PC-3 (cell line): Measurements from ENCODE around the gene TTC33. TPM values are rescaled to one million over a fixed set of nuclear protein-coding genes. Genes with fewer than 3 reads are reported as not detected.

Experiments
- ATAC-seq: fragments of 200-7000 bp; cut with Tn5 transposase; 2 replicates; pipeline ENCODE4 v1.9.1; 2020; ENCODE audit warnings: mild to moderate bottlenecking, moderate library complexity
- BruUV-seq: library from RNA; stranded (reverse); fragments of 400-500 nt; replicated peaks from 2 replicates; lab custom pipeline; 2021; lab: Mats Ljungman, UMichigan
- CTCF ChIA-PET: fragments of 300-600 bp; sonication (Branson Sonifier 250); formaldehyde crosslinking; loops from one replicate; lab custom pipeline; 2022; ENCODE audit warnings: antibody characterized with exemption; lab: Charles Lee
- POLR2A ChIA-PET: fragments of 300-600 bp; sonication (Branson Sonifier 250); formaldehyde crosslinking; loops from one replicate; lab custom pipeline; 2022; ENCODE audit warnings: antibody characterized with exemption; ENCODE audit not compliant: unreplicated experiment; lab: Charles Lee
- DNase-seq: peaks from one replicate; pipeline ENCODE4 v3.0.0-alpha.2; 2015
- H2AFZ ChIP-seq: fragments of 300-600 bp; sonication (generic); 2 replicates; pipeline ENCODE4 v1.6.0; 2016; ENCODE audit warnings: antibody characterized with exemption, low read length
- H3F3A ChIP-seq: fragments of 300-600 bp; sonication (generic); one replicate; pipeline ENCODE4 v1.6.0; 2017; ENCODE audit warnings: antibody characterized with exemption, low read length, control low read depth, mild to moderate bottlenecking; ENCODE audit not compliant: unreplicated experiment
- H3K27ac ChIP-seq: fragments of 300-600 bp; sonication (generic); 2 replicates; pipeline ENCODE4 v1.5.1; 2016; ENCODE audit warnings: mild to moderate bottlenecking, low read length
- H3K27me3 ChIP-seq: fragments of 300-600 bp; sonication (generic); 2 replicates; pipeline ENCODE4 v1.6.1; 2016; ENCODE audit warnings: low read length, mixed read lengths
- H3K36me3 ChIP-seq: fragments of 300-600 bp; sonication (generic); 2 replicates; pipeline ENCODE4 v1.6.1; 2016; ENCODE audit warnings: low read depth, mixed run types, low read length, mixed read lengths
- H3K4me1 ChIP-seq: fragments of 300-600 bp; sonication (generic); 2 replicates; pipeline ENCODE4 v1.5.1; 2016; ENCODE audit warnings: low read length; ENCODE audit not compliant: insufficient read depth
- H3K4me2 ChIP-seq: fragments of 300-600 bp; sonication (generic); 2 replicates; pipeline ENCODE4 v1.6.0; 2016; ENCODE audit warnings: low read length
- H3K4me3 ChIP-seq: fragments of 300-600 bp; sonication (generic); 2 replicates; pipeline ENCODE4 v1.5.1; 2016; ENCODE audit warnings: mild to moderate bottlenecking, low read length, mixed read lengths
- H3K79me2 ChIP-seq: fragments of 300-600 bp; sonication (generic); 2 replicates; pipeline ENCODE4 v1.6.1; 2017; ENCODE audit warnings: low read length, mixed read lengths
- H3K9ac ChIP-seq: fragments of 300-600 bp; sonication (generic); 2 replicates; pipeline ENCODE4 v1.6.0; 2016; ENCODE audit warnings: mild to moderate bottlenecking, low read length
- H3K9me2 ChIP-seq: fragments of 300-600 bp; sonication (generic); replicated peaks from 2 replicates; pipeline ENCODE4 v1.6.1; 2016; ENCODE audit warnings: mixed run types, low read length, mixed read lengths
- H3K9me3 ChIP-seq: fragments of 300-600 bp; sonication (generic); 2 replicates; pipeline ENCODE4 v1.6.1; 2016; ENCODE audit warnings: low read length, mixed read lengths
- H4K20me1 ChIP-seq: fragments of 300-600 bp; sonication (generic); 2 replicates; pipeline ENCODE4 v1.6.1; 2016; ENCODE audit warnings: low read length, mixed read lengths
- EZH2 ChIP-seq: fragments of 300-600 bp; sonication (generic); IDR thresholded peaks from one replicate; pipeline ENCODE4 v1.6.1; 2017; ENCODE audit warnings: antibody characterized with exemption, mild to moderate bottlenecking, low read length; ENCODE audit not compliant: unreplicated experiment
- EZH2phosphoT487 ChIP-seq: fragments of 300-600 bp; sonication (generic); IDR thresholded peaks from 2 replicates; pipeline ENCODE4 v1.6.1; 2018; ENCODE audit warnings: mild to moderate bottlenecking, antibody characterized with exemption, low read length, borderline replicate concordance
- intact Hi-C: fragments of 100-400 bp; cut with micrococcal nuclease; formaldehyde crosslinking; loops from 2 replicates; pipeline ENCODE4 v1.9.0; 2023
- total RNA-seq: library from RNA; depleted of rRNA; stranded (reverse); fragments of >200 nt; gene quantifications from 2 replicates; pipeline ENCODE4 v1.2.3, GENCODE V29; 2014
- TF ChIP-seq, protein P1 (sequence below): fragments of 300-600 bp; sonication (generic); conservative IDR thresholded peaks from 2 replicates; pipeline ENCODE4 v1.5.1; 2017; ENCODE audit warnings: antibody characterized with exemption, low read depth, mild to moderate bottlenecking, low read length

Gene TTC33
- total RNA-seq, 1 experiment from 2014 or later: 9.0 TPM

DNA sequence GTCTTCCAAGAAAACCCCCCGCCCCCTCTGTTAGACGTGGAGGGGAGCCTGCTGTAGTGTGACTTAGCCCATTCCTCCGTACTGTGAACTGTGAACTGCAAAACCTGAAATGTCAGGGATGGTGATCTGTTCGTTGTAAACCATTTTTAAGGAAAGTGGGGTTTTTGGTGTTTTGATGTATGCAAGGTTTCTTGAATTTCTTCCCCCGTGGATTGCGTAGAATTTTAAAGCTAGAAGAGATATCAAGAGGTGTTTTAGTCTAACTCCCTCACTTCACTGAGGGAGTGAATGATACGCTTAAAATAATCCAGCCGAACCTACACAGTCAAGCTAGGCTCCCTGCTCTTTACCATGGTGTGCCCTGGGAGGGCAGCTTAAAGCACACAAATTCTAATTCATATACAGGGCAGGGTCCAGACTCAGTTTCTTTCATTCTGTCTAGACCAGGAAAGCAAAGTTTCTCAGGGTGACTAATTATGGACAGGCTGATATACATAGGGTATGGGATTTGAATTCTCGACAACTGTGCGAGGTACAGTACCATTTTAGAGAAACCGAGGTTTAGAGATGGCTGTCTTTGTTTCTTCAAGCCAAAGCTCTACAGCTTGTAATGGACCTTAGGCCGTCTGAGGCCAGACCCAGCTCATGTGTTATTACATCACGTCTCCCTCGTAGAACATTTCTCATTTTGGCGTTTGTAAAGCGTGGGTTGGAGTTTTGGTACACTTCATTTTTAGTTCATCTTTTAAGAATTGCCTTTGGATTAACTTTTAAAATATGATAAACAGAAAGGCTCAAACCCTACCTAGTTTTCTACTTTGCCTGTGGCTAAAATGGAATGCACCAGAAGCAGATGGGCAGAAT, 73.4 kb downstream of the TTC33 start:
- Histone ChIP-seq H4K20me1 (peaks cover 9% of the 10 kb centered on the region), H3K9me3 (no peaks in the 10 kb centered on the region), H3F3A (no peaks in the 10 kb centered on the region), H3K9me2 (no peaks in the 10 kb centered on the region), H3K27ac (no peak overlapping the region), H3K79me2 (peaks cover 82% of the 10 kb centered on the region), H3K9ac (no peak overlapping the region; the same call in 1 of the 2 replicates), H3K4me2 (peak overlapping the region; percentile 79), H3K4me3 (peak overlapping the region; percentile 62), H3K4me1 (peaks cover 49% of the 10 kb centered on the region), H2AFZ (no peak overlapping the region), H3K27me3 (no peaks in the 10 kb centered on the region), H3K36me3 (peaks cover 11% of the 10 kb centered on the region)
- ChIA-PET CTCF (no interaction called here), POLR2A (interaction anchor here (0.5 kb wide), 2 partner anchors 67 to 130 kb away, joined by 3 to 4 read pairs; no protein-coding TSS in a partner anchor)
- no peak for ATAC-seq
- BruUV-seq: no TSS peak
- intact Hi-C loops: loop anchor here (10.0 kb wide), 2 partner anchors 268 to 578 kb away; no protein-coding TSS in a partner anchor
- DNase-seq: no peak
- no peak for TF ChIP-seq EZH2
- TF ChIP-seq EZH2phosphoT487: no peak
- TF ChIP-seq, protein P1, sequence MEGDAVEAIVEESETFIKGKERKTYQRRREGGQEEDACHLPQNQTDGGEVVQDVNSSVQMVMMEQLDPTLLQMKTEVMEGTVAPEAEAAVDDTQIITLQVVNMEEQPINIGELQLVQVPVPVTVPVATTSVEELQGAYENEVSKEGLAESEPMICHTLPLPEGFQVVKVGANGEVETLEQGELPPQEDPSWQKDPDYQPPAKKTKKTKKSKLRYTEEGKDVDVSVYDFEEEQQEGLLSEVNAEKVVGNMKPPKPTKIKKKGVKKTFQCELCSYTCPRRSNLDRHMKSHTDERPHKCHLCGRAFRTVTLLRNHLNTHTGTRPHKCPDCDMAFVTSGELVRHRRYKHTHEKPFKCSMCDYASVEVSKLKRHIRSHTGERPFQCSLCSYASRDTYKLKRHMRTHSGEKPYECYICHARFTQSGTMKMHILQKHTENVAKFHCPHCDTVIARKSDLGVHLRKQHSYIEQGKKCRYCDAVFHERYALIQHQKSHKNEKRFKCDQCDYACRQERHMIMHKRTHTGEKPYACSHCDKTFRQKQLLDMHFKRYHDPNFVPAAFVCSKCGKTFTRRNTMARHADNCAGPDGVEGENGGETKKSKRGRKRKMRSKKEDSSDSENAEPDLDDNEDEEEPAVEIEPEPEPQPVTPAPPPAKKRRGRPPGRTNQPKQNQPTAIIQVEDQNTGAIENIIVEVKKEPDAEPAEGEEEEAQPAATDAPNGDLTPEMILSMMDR: no peak

DNA sequence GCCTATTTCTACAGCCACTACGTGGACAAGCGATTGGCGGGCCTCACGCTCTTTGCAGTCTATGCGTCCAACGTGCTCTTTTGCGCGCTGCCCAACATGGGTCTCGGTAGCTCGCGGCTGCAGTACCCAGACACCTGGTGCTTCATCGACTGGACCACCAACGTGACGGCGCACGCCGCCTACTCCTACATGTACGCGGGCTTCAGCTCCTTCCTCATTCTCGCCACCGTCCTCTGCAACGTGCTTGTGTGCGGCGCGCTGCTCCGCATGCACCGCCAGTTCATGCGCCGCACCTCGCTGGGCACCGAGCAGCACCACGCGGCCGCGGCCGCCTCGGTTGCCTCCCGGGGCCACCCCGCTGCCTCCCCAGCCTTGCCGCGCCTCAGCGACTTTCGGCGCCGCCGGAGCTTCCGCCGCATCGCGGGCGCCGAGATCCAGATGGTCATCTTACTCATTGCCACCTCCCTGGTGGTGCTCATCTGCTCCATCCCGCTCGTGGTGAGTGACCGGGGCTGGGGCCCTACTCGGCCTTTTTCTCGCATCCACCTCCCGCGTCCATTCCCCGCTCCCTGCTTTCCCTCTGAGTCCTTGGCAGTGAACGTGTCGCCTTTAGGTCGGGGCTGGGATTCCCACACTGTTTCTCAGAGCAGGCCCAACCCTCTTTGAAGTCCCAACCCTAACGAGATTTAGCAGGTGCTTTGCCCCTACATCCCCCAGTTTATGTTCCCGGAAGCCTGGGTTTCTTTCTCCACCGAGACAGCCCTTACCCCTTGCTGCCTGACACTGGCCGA, 74.2 kb downstream of the TTC33 start:
- ChIA-PET CTCF (no interaction called here), POLR2A (interaction anchor here (0.5 kb wide), 1 partner anchor 66 kb away, joined by 4 read pairs; no protein-coding TSS in a partner anchor)
- H3F3A ChIP-seq: no peaks in the 10 kb centered on the region
- peak overlapping the region; percentile 90 for H3K4me3 ChIP-seq
- no peak for TF ChIP-seq EZH2phosphoT487
- TF ChIP-seq EZH2: no peak
- TF ChIP-seq, protein P1: no peak
- no peak overlapping the region for H2AFZ ChIP-seq
- H3K9me3 ChIP-seq: no peaks in the 10 kb centered on the region
- ATAC-seq (no peak), DNase-seq (no peak)
- peaks cover 55% of the 10 kb centered on the region for H3K4me1 ChIP-seq
- no TSS peak for BruUV-seq
- no peak overlapping the region for H3K9ac ChIP-seq
- intact Hi-C loops: loop anchor here (10.0 kb wide), 2 partner anchors 267 to 577 kb away; no protein-coding TSS in a partner anchor
- peaks cover 9% of the 10 kb centered on the region for H4K20me1 ChIP-seq
- peaks cover 77% of the 10 kb centered on the region for H3K79me2 ChIP-seq
- H3K4me2 ChIP-seq: peak overlapping the region; percentile 85
- no peak overlapping the region for H3K27ac ChIP-seq
- H3K9me2 ChIP-seq: no peaks in the 10 kb centered on the region
- peaks cover 11% of the 10 kb centered on the region for H3K36me3 ChIP-seq
- no peaks in the 10 kb centered on the region for H3K27me3 ChIP-seq
